DMS53 treated with DMSO at 0.1 percent for 48 hours (cell line): Measurements from ENCODE around the gene HTT.

ENCODE experiments used
- DNase-seq: peaks from one replicate; lab custom pipeline; 2025; ENCODE audit not compliant: unreplicated experiment; lab: John Stamatoyannopoulos, UW

The HTT gene

DNA sequence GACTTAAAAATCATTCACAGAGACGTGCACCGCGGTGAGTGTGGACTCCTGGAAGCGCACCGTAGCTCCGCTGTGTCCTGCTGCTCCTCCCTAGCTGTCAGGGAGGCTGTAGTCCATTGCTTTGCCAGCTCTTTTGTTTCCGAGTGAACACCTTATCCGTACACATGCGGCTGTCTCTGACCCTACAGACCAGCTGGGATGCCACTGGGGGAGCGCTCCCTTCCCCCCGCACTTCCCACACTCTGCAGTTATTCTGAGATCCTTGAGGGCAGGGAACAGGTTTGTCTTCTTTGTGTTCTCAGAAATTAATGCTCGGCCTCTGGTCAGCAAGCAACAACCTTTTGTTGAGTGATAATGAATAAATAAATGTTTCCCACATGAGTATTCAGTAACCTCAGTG lies 140.8 kb downstream of the HTT start:
- DNase-seq = no peak

GRCh38 chr4:3215733-3216132 lies 141.3 kb downstream of the HTT start:
- DNase-seq = no peak

DNA sequence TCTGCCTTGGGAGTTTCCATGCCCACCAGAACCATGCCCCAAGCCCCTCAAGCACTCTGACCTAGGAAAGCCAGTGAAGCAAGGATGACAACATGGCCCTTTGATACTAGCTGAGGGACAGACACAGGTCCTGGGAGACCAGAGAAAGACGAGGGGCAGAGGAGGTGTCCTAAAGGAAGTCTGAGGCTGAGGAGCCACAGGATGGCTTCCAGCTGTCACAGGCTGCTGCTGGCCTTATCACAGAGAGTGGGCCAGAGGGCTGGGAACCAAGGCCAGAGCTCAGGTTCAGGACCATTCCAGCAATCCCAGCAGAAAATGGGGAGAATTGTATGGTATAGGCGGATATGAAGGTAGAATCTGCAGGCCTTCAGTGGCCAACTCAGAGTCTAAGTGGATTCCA lies 142.8 kb downstream of the HTT start:
- DNase-seq = no peak

GRCh38 chr4:3217771-3218170 lies 143.3 kb downstream of the HTT start:
- DNase-seq = no peak

DNA sequence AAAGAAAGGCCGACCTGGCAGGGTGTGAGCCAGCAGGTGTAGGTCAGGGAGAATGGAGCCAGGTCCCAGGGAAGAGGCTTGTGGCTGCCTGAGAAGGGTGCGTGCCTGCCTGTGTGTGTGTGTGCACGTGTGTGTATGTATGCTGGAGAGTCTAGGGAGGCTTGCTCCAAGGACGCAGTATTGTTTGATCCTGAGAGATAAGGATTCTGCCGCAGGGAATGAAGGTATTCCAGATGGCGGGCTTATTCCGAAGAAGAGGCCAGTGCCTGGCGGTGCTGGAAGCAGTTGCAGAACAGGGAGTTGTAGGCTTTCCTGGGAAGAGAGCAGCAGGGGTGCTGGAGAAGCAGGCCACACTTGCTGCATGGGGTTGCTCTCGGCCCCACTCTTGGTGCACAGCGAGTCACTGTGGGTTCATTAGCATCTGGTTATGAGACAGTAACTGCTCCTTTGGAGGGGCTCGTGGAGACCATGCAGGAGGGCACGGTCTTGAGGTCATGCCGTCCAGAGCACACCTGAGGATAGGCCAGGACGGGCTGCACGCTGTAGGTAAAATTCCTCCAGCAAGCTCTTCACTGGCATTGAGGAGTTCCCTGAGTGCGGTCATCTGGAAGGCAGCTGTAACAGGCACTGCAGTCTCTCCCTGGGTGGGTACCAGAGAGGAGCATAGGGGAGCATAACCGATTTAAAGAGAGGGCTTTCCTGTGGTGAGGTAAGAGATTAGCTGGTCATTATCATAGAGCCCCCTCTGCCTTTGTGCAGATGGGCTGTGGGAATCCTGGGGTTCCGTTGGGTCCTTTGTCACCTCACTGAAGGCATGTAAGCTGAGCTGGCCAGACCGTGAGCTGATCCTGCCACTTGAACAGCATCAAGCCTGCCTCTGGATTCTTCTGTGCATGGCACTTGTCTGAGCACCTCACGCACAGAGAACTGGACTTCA lies 144.6 kb downstream of the HTT start:
- DNase-seq = no peak

- no peak for DNase-seq
These were observed 145.4 kb downstream of the HTT start for GRCh38 chr4:3219761-3220475.

GRCh38 chr4:3220476-3221183 lies 146.1 kb downstream of the HTT start:
- no peak for DNase-seq

DNA sequence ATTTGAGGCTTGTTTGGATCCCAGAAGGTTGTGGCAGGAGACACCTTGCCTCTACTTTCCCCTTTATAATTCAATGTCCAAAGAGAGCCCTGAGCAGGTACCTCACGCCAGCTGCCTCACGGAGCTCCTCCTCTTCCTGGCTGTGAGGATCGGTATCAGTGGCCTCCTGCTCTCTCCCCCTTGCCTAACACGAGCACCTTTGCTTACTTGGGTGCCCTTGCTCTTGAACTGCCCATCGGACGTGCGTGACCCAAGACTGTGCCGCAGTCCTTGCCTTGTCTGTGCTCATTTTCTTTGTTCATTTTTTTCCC lies 146.7 kb downstream of the HTT start:
- DNase-seq = no peak

DNA sequence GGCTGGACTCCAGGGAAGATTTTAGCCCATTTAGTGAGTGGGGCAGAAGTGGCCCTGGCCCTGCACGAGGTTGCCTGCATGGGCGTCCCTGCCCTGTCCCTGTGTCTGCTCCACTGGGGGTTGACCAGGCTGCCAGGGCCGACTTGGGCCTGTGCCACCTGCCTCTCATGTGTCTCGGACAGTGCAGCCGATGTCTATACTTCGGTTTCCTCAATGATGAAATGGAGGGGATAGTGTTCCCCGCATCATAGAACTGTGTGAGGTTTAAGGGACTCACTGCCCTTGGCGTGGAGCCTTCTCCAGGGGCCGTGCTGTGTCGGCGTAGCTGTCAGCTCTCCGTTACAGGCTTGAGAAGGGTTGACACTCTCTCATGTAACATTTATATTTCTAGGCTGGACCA lies 147.5 kb downstream of the HTT start:
- no peak for DNase-seq

DNA sequence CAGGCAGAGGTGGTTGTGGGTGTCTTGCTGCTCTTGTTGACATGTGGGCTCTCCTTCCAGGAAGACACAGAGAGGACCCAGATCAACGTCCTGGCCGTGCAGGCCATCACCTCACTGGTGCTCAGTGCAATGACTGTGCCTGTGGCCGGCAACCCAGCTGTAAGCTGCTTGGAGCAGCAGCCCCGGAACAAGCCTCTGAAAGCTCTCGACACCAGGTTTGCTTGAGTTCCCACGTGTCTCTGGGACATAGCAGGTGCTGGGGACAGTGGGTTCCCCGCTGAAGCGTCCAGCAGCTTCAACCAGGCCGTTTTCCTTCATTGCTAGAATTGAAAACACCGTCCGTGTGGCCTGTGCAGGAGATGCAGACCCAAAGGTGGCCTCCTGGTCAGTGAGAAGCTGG lies 148.9 kb downstream of the HTT start:
- DNase-seq = no peak

GRCh38 chr4:3223956-3224748 lies 149.7 kb downstream of the HTT start:
- DNase-seq = no peak

- DNase-seq = no peak
These were observed 150.8 kb downstream of the HTT start for GRCh38 chr4:3225071-3225850.

DNA sequence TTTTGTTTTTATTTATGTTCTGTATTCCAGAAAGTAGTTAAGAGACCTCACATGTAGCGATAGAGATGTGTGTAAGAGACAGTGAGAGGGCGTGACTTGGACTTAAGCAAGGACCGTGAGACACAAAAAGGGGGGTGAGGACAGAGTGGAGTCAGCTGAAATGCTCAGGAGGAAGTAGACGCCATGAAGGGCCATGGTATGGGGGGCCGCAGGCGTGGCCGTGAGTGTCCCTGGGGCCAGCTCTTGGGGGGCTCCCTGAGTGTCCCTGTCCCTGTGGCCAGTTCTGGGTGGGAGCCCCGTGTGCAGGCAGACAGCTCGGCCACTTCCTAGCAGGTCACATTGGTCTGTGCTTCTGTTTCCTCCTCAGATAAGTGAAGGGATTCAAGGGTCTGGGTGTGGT lies 151.5 kb downstream of the HTT start:
- DNase-seq = no peak

DNA sequence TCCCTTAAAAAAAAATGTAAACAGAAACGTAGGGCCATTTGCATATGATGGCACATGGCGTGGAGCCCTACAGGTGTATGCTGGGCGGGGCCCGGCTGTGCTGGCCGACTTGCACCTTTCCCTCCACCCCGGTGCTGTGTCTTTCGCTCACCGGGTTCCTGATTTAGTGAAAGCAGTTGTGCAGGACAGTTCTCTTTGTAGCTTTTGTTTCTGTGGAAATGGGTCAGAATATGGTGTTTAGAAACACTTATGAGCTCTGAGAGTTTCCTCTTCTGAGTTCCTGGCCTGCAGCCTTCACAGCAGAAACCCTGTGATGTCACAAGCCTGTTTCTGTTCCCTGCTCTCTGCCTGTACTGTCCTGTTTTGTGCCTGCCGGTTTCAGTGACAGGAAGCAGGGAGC lies 152.0 kb downstream of the HTT start:
- DNase-seq = no peak

- DNase-seq = no peak
These were observed 152.5 kb downstream of the HTT start for GRCh38 chr4:3226944-3227343.

DNA sequence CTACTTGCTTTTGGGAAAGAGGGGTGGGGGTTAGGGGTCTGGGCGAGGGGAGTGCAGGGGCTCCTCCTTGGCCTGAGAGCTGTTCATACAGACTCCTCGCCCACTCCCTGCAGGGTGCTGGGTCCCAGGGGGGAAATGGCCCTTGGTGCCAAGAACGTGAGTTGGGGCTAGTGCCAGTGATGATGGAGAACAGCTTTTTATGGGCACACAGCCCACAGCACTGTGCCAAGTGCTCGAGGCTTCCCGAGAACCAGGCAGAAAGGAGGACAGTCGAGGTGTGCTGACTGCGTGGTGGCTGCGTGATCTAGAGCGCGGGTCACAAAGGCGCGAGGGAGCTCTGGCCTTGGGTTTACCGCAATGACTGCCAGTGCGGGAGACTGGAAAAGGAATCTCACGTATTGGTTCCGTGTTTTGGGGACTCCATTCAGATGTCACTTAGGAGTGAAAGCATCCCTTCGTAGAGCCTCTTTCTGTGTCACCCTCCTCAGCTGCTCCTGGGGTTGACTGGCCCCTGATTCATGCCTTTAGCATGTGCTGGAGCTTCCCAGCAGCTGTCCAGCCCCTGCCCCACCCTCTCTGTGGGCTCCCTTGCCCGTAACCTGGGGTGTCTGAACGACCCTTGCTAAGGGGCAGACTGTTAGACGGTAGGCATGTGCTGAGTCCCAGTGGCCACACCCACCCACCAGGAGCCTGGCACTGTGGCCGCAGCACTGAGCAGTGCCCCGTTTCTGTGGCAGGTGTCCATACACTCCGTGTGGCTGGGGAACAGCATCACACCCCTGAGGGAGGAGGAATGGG lies 153.6 kb downstream of the HTT start:
- DNase-seq = no peak

DNA sequence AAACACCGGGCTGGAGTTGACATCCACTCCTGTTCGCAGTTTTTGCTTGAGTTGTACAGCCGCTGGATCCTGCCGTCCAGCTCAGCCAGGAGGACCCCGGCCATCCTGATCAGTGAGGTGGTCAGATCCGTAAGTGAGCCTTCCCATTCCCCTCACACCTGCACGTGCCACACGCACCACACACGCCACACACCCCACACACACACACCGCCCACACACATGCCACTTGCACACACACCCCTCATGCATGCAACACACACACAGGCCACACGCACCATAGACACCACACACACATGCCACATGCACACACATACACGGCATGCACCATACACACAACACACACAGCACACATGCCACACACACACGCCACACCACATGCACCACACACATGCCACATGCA lies 154.4 kb downstream of the HTT start:
- DNase-seq = no peak

- no peak for DNase-seq
These were observed 154.8 kb downstream of the HTT start for GRCh38 chr4:3229328-3229727.

DNA sequence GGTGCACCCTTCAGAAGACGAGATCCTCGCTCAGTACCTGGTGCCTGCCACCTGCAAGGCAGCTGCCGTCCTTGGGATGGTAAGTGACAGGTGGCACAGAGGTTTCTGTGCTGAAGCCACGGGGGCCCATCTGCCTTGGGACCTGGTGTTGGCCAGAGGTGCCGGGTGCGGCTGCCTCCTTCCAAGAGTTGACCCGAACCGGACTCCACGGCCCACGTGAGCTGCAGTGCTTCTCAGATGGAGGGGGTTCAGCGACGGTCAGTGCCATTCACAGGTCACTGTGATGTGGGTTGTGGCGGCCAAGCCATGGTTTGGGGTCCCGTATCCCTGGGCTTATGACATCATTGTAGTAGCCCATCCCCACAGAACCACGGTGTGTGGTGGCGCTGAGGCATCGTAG lies 155.5 kb downstream of the HTT start:
- no peak for DNase-seq

GRCh38 chr4:3231471-3231870 lies 157.0 kb downstream of the HTT start:
- no peak for DNase-seq
